ENCODE data around the gene ARHGAP45. TPM values are rescaled to one million over a fixed set of nuclear protein-coding genes. Genes with fewer than 3 reads are reported as not detected.

Gene ARHGAP45
- total and polyA plus RNA-seq, 3 donors from 2014 or later: 14.1 to 31.7 (median 20.7) TPM

DNA sequence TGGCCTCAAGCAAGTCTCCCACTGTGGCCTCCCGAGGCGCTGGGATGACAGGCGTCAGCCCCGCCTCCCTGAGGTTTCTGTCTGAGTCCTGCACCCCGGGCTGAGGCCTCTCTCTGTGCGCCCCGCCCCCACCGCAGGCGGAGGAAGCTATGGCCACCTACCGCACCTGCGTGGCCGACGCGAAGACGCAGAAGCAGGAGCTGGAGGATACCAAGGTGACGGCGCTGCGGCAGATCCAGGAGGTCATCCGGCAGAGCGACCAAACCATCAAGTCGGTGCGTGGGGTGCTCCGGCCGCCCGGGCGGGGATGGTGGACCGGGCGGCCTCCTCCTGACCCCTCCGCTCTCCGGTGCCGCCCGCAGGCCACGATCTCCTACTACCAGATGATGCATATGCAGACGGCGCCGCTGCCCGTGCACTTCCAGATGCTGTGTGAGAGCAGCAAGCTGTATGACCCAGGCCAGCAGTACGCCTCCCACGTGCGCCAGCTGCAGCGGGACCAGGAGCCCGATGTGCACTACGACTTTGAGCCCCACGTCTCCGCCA, 12.7 kb downstream of the ARHGAP45 start:
- Histone ChIP-seq H3K27me3 (no peaks in the 10 kb centered on the region), H3K4me1 (no peaks in the 10 kb centered on the region), H3K9me3 (no peaks in the 10 kb centered on the region), H3K27ac (no peak overlapping the region), H3K36me3 (ENCODE audit: low read depth, missing control alignments) (no peaks in the 10 kb centered on the region), H3K4me3 (no peak overlapping the region)
- DNase-seq: no peak
- WGBS, 2 donors: 39 to 80% methylated on average over 34 to 41 of the region's 45 CpGs
- TF ChIP-seq, protein P1, sequence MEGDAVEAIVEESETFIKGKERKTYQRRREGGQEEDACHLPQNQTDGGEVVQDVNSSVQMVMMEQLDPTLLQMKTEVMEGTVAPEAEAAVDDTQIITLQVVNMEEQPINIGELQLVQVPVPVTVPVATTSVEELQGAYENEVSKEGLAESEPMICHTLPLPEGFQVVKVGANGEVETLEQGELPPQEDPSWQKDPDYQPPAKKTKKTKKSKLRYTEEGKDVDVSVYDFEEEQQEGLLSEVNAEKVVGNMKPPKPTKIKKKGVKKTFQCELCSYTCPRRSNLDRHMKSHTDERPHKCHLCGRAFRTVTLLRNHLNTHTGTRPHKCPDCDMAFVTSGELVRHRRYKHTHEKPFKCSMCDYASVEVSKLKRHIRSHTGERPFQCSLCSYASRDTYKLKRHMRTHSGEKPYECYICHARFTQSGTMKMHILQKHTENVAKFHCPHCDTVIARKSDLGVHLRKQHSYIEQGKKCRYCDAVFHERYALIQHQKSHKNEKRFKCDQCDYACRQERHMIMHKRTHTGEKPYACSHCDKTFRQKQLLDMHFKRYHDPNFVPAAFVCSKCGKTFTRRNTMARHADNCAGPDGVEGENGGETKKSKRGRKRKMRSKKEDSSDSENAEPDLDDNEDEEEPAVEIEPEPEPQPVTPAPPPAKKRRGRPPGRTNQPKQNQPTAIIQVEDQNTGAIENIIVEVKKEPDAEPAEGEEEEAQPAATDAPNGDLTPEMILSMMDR (IDR thresholded peaks at IDR 0.05): no peak
- no peak for TF ChIP-seq POLR2A (IDR thresholded peaks at IDR 0.05)
- intact Hi-C loops (cut with DNase I; ENCODE audit: low total_unique reads): no loop called here

GRCh38 chr19:1080360-1081161, 13.6 kb downstream of the ARHGAP45 start:
- peak overlapping the region in 1 of 2 donors; percentile 15 for H3K4me3 ChIP-seq
- no peaks in the 10 kb centered on the region for H3K9me3 ChIP-seq
- H3K36me3 ChIP-seq (ENCODE audit: low read depth, missing control alignments): no peaks in the 10 kb centered on the region
- 67 to 80% methylated on average over 15 to 50 of the region's 50 CpGs for WGBS, 2 donors
- no peak overlapping the region for H3K27ac ChIP-seq
- no peaks in the 10 kb centered on the region for H3K4me1 ChIP-seq
- no peaks in the 10 kb centered on the region for H3K27me3 ChIP-seq
- no peak for DNase-seq
- no peak for TF ChIP-seq POLR2A (IDR thresholded peaks at IDR 0.05)
- TF ChIP-seq, protein P1 (IDR thresholded peaks at IDR 0.05): no peak
- intact Hi-C loops (cut with DNase I; ENCODE audit: low total_unique reads): no loop called here

DNA sequence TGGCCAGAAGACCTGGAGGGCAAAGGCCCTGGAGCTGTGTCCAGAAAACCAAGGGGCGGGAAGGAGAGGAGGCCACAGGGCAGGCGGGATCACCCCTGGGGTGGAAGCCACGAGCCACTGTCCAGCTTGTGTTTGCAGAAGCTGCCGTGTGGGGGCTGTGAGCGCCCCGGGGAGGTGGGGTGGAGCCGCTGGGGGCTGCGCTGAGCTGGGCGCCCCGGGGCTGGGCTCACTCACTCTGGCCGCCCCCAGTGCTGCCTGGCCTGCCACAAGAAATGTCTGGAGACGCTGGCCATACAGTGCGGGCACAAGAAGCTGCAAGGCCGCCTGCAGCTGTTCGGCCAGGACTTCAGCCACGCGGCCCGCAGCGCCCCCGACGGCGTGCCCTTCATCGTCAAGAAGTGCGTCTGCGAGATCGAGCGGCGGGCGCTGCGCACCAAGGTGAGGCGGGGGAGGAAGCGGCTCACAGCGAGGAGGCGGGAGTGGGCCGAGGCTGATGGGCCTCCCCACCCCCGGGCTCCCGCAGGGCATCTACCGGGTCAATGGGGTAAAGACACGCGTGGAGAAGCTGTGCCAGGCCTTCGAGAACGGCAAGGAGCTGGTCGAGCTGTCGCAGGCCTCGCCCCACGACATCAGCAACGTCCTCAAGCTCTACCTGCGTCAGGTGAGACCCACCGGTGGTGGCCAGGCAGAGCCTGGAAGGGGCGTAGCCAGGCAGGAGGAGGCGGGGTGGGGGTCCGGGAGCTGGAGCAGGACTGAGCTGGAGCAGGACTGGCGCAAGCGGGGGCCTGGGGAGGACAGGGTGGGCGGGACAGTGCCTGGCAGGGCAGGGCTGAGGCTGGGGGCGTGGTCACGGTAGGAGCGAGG, 14.6 kb downstream of the ARHGAP45 start:
- 15 to 51% methylated on average over 23 to 55 of the region's 58 CpGs for WGBS, 2 donors
- H3K36me3 ChIP-seq (ENCODE audit: low read depth, missing control alignments): no peaks in the 10 kb centered on the region
- no peak overlapping the region for H3K27ac ChIP-seq
- peak overlapping the region; percentile 15 to 21 for H3K4me3 ChIP-seq
- intact Hi-C loops (cut with DNase I; ENCODE audit: low total_unique reads): no loop called here
- no peaks in the 10 kb centered on the region for H3K9me3 ChIP-seq
- no peak for DNase-seq
- no peak for TF ChIP-seq POLR2A (IDR thresholded peaks at IDR 0.05)
- TF ChIP-seq, protein P1 (IDR thresholded peaks at IDR 0.05): no peak
- no peaks in the 10 kb centered on the region for H3K27me3 ChIP-seq
- H3K4me1 ChIP-seq: no peaks in the 10 kb centered on the region

DNA sequence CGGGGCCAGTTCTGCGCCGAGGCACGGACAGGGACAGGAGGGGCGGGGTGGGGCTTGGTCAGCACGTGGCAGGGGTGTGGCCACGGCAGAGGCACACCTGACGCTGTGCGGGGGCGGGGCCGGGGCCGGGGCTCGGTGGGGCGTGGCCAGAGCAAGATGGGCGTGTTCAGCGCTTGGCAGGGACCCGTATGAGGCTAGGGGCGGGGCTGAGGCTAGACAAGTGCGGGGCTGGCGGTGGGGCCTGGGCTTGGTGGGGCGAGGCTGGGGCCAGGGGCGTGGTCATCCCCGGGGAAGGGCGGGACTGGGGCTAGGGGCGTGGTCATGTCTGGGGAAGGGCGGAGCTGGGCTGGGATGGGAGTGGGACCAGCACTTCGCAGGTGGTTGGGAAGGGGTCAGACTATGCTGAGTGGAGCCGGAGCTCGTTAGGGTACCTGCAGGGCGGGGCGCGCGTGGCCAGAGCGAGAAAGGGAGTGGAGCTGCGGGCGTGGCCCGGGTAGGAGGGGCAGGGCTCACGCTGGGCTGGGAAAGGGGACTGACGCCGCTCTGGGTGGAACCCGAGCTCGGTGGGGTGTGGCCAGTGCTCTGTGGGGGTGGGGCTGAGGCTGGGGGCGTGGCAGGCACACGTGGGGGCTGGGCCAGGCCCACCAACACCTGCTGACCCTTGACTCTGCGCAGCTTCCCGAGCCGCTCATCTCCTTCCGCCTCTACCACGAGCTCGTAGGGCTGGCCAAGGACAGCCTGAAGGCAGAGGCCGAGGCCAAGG, 15.4 kb downstream of the ARHGAP45 start:
- intact Hi-C loops (cut with DNase I; ENCODE audit: low total_unique reads): no loop called here
- 14 to 25% methylated on average over 25 to 47 of the region's 51 CpGs for WGBS, 2 donors
- peak; percentile 92 for DNase-seq
- H3K27me3 ChIP-seq: no peaks in the 10 kb centered on the region
- TF ChIP-seq, protein P1 (IDR thresholded peaks at IDR 0.05): no peak
- no peak for TF ChIP-seq POLR2A (IDR thresholded peaks at IDR 0.05)
- peak overlapping the region; percentile 9 to 53 for H3K4me3 ChIP-seq
- H3K4me1 ChIP-seq: no peaks in the 10 kb centered on the region
- no peaks in the 10 kb centered on the region for H3K36me3 ChIP-seq (ENCODE audit: low read depth, missing control alignments)
- H3K9me3 ChIP-seq: no peaks in the 10 kb centered on the region
- no peak overlapping the region for H3K27ac ChIP-seq

Data from testis (tissue), 3 donors.